ENCODE data around the gene SSR2.
A peak's percentile ranks its signal among the peaks of the same experiment; 100 is the strongest.

Gene SSR2

DNA sequence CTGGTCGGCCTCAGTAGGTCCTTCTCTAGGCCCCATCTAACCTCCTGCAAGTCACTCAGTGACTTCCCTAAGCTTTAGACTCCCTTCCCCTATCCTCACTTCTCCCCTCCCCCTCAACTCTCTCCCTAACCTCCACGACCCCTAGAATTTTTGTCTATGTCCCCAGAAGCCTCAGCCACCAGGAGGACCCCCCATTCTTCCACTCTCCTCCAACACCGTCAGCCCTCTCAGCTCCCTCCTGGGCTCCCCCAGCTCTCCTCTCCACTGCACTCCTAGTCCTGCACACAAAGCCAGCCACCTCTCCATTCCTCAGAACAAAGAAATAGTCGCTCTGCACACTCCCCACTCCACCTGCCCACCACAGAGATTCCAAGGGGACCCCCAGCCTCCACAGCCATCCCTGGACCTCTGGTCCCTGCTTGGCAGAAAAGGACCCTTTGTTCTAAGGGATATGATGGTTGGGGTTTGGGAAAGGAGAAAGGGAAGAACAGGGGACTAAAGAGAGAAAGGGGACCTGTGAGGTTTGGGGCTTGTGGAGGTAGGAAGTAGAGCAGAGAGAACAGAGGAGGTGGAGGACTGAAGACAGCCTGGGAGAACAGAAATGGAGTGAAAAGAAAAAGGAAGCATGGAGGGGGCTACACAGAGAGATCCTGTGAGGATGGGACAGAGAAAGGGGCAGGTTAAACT, 45.2 kb downstream of the SSR2 start:
- Mint-ChIP-seq H3K36me3 (peaks cover 49% of the 10 kb centered on the region), H3K4me3 (peak overlapping the region; percentile 99), H3K9me3 (no peaks in the 10 kb centered on the region), H3K27me3 (no peaks in the 10 kb centered on the region), H3K27ac (peak overlapping the region; percentile 93), H3K4me1 (peaks cover 78% of the 10 kb centered on the region)
- no peak for ATAC-seq

- no peaks in the 10 kb centered on the region for H3K9me3 Mint-ChIP-seq
- peaks cover 59% of the 10 kb centered on the region for H3K36me3 Mint-ChIP-seq
- H3K27ac Mint-ChIP-seq = peak overlapping the region; percentile 93
- H3K4me1 Mint-ChIP-seq = peaks cover 78% of the 10 kb centered on the region
- peak overlapping the region; percentile 99 for H3K4me3 Mint-ChIP-seq
- no peaks in the 10 kb centered on the region for H3K27me3 Mint-ChIP-seq
- ATAC-seq = no peak
Measured at GRCh38 chr1:155974208-155975115, 46.3 kb downstream of the SSR2 start.

- Mint-ChIP-seq H3K4me1 (peaks cover 84% of the 10 kb centered on the region), H3K4me3 (no peak overlapping the region), H3K27ac (peak overlapping the region; percentile 93), H3K36me3 (peaks cover 67% of the 10 kb centered on the region), H3K27me3 (no peaks in the 10 kb centered on the region), H3K9me3 (no peaks in the 10 kb centered on the region)
- no peak for ATAC-seq
Measured at GRCh38 chr1:155973723-155974122, 47.0 kb downstream of the SSR2 start.

GRCh38 chr1:155971910-155972809, 48.6 kb downstream of the SSR2 start:
- no peaks in the 10 kb centered on the region for H3K9me3 Mint-ChIP-seq
- peak overlapping the region; percentile 84 for H3K27ac Mint-ChIP-seq
- ATAC-seq = no peak
- H3K27me3 Mint-ChIP-seq = no peaks in the 10 kb centered on the region
- peak overlapping the region; percentile 67 for H3K4me3 Mint-ChIP-seq
- H3K36me3 Mint-ChIP-seq = peaks cover 73% of the 10 kb centered on the region
- H3K4me1 Mint-ChIP-seq = peaks cover 97% of the 10 kb centered on the region

- H3K4me1 Mint-ChIP-seq = peaks cover 96% of the 10 kb centered on the region
- peak overlapping the region; percentile 84 for H3K27ac Mint-ChIP-seq
- H3K27me3 Mint-ChIP-seq = no peaks in the 10 kb centered on the region
- peaks cover 65% of the 10 kb centered on the region for H3K36me3 Mint-ChIP-seq
- H3K4me3 Mint-ChIP-seq = peak overlapping the region; percentile 74
- no peaks in the 10 kb centered on the region for H3K9me3 Mint-ChIP-seq
- ATAC-seq = peak; percentile 96
Measured at GRCh38 chr1:155970531-155971167, 50.1 kb downstream of the SSR2 start.

GRCh38 chr1:155969377-155969791, 51.4 kb downstream of the SSR2 start:
- H3K27me3 Mint-ChIP-seq = no peaks in the 10 kb centered on the region
- peaks cover 68% of the 10 kb centered on the region for H3K36me3 Mint-ChIP-seq
- peak overlapping the region; percentile 84 for H3K27ac Mint-ChIP-seq
- H3K4me1 Mint-ChIP-seq = peaks cover 89% of the 10 kb centered on the region
- peak overlapping the region; percentile 74 for H3K4me3 Mint-ChIP-seq
- H3K9me3 Mint-ChIP-seq = no peaks in the 10 kb centered on the region
- no peak for ATAC-seq

- H3K4me3 Mint-ChIP-seq = no peak overlapping the region
- ATAC-seq = no peak
- H3K9me3 Mint-ChIP-seq = no peaks in the 10 kb centered on the region
- peak overlapping the region; percentile 84 for H3K27ac Mint-ChIP-seq
- H3K27me3 Mint-ChIP-seq = no peaks in the 10 kb centered on the region
- H3K4me1 Mint-ChIP-seq = peaks cover 84% of the 10 kb centered on the region
- H3K36me3 Mint-ChIP-seq = peaks cover 69% of the 10 kb centered on the region
Measured at GRCh38 chr1:155968670-155969069, 52.1 kb downstream of the SSR2 start.

DNA sequence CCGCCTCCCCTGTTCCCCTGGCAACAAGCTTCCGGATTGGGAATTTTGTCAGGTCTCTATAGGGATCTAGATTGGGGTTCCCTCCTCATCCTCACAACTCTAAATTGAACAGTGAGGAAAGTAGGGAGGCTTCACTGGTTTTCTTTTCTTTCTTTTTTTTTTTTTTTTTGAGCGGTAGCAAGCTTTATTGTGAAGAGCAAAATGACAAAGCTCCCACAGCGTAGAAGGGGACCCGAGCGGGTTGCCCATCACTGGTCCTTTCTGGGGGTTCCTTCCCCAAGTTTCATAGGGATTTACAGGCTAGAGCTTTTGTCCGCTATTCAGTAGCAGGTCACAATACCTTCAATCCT, 52.7 kb downstream of the SSR2 start:
- Mint-ChIP-seq H3K36me3 (peaks cover 65% of the 10 kb centered on the region), H3K27me3 (no peaks in the 10 kb centered on the region), H3K4me1 (peaks cover 79% of the 10 kb centered on the region), H3K9me3 (no peaks in the 10 kb centered on the region), H3K4me3 (peak overlapping the region; percentile 19), H3K27ac (peak overlapping the region; percentile 84)
- no peak for ATAC-seq

GRCh38 chr1:155967341-155968050, 53.3 kb downstream of the SSR2 start:
- H3K27ac Mint-ChIP-seq = peak overlapping the region; percentile 84
- H3K9me3 Mint-ChIP-seq = no peaks in the 10 kb centered on the region
- H3K36me3 Mint-ChIP-seq = peaks cover 65% of the 10 kb centered on the region
- H3K27me3 Mint-ChIP-seq = no peaks in the 10 kb centered on the region
- H3K4me3 Mint-ChIP-seq = peak overlapping the region; percentile 19
- ATAC-seq = no peak
- peaks cover 79% of the 10 kb centered on the region for H3K4me1 Mint-ChIP-seq

GRCh38 chr1:155966750-155967149, 54.0 kb downstream of the SSR2 start:
- Mint-ChIP-seq H3K4me1 (peaks cover 79% of the 10 kb centered on the region), H3K27me3 (no peaks in the 10 kb centered on the region), H3K9me3 (no peaks in the 10 kb centered on the region), H3K27ac (peak overlapping the region; percentile 84), H3K4me3 (no peak overlapping the region), H3K36me3 (peaks cover 66% of the 10 kb centered on the region)
- ATAC-seq = no peak

DNA sequence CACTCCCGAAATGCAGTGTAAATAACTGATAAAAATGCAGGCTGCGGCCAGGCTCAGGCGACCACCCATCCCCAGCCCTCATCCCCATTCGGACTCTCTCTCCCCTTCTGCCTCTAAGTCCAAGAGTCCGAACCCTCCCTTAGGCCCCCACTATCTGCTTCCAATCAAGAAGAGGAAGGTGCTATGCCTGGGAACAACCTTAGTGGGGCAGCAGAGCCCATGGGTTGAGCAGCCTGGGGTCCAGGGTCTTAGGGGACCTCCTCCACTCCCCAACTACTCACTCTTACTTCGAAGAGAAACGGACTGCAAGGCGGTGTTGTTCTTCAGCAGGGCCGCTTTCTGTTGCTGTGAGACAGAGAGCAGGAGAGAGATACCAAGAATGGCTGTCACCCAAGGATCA, 54.6 kb downstream of the SSR2 start:
- H3K4me1 Mint-ChIP-seq = peaks cover 79% of the 10 kb centered on the region
- no peak for ATAC-seq
- no peaks in the 10 kb centered on the region for H3K27me3 Mint-ChIP-seq
- no peaks in the 10 kb centered on the region for H3K9me3 Mint-ChIP-seq
- H3K27ac Mint-ChIP-seq = peak overlapping the region; percentile 84
- H3K36me3 Mint-ChIP-seq = peaks cover 72% of the 10 kb centered on the region
- H3K4me3 Mint-ChIP-seq = no peak overlapping the region

DNA sequence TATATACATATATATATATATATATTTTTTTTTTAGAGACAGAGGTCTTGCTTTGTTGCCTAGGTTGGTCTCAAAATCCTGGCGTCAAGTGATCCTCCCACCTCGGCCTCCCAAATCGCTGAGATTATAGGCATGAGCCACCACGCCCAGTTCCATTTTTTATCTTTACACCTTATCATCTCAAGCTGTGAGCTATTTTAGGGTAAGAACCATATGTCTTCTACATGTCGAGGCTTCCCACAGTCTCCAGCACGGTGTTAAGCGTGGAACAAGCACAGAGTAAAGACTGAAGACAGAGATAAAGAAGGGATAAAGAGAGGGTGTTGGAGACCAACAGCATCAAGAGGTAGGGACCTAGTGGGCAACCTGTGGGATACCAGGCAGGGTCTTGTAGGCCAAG, 56.6 kb downstream of the SSR2 start:
- H3K9me3 Mint-ChIP-seq = no peaks in the 10 kb centered on the region
- no peaks in the 10 kb centered on the region for H3K27me3 Mint-ChIP-seq
- H3K4me1 Mint-ChIP-seq = peaks cover 79% of the 10 kb centered on the region
- H3K4me3 Mint-ChIP-seq = no peak overlapping the region
- ATAC-seq = no peak
- peaks cover 77% of the 10 kb centered on the region for H3K36me3 Mint-ChIP-seq
- H3K27ac Mint-ChIP-seq = peak overlapping the region; percentile 84

GRCh38 chr1:155962599-155963211, 58.0 kb downstream of the SSR2 start:
- peaks cover 65% of the 10 kb centered on the region for H3K36me3 Mint-ChIP-seq
- no peak for ATAC-seq
- peak overlapping the region; percentile 90 for H3K27ac Mint-ChIP-seq
- no peaks in the 10 kb centered on the region for H3K9me3 Mint-ChIP-seq
- peak overlapping the region; percentile 12 for H3K4me3 Mint-ChIP-seq
- peaks cover 72% of the 10 kb centered on the region for H3K4me1 Mint-ChIP-seq
- no peaks in the 10 kb centered on the region for H3K27me3 Mint-ChIP-seq

- H3K36me3 Mint-ChIP-seq = peaks cover 69% of the 10 kb centered on the region
- peaks cover 69% of the 10 kb centered on the region for H3K4me1 Mint-ChIP-seq
- H3K27ac Mint-ChIP-seq = peak overlapping the region; percentile 90
- peak overlapping the region; percentile 54 for H3K4me3 Mint-ChIP-seq
- H3K9me3 Mint-ChIP-seq = no peaks in the 10 kb centered on the region
- peak; percentile 56 for ATAC-seq
- no peaks in the 10 kb centered on the region for H3K27me3 Mint-ChIP-seq
Measured at GRCh38 chr1:155961937-155962336, 58.8 kb downstream of the SSR2 start.

All from stimulated activated memory B cell treated with anti-CD40 and anti-IgM and Interleukin-4, amounts not matched to agents 10 μg/mL and 1 μg/mL and 100 μg/mL, for 72 hours (primary cell).